ENCODE data around the gene IPCEF1. TPM values are rescaled to one million over a fixed set of nuclear protein-coding genes. Genes with fewer than 3 reads are reported as not detected.
A peak's percentile ranks its signal among the peaks of the same experiment; 100 is the strongest.

Gene IPCEF1
- polyA plus RNA-seq, 3 donors = 14.7 to 29.7 (median 16.5) TPM

GRCh38 chr6:154345811-154346210 lies 10.8 kb downstream of the IPCEF1 start:
- Histone ChIP-seq H4K20me1 (ENCODE audit: insufficient read depth, low read length) (peaks cover 38% of the 10 kb centered on the region), H3K79me2 (ENCODE audit: insufficient read depth, low read length) (peaks cover 100% of the 10 kb centered on the region), H3K27ac (ENCODE audit: low read depth in 1 of 2, low read length in 2 of 2) (no peak overlapping the region), H3K4me3 (replicated peaks in 1 of 3; ENCODE audit: low read depth in 2 of 3, low read length in 3 of 3) (no peak overlapping the region), H3K4me1 (ENCODE audit: control insufficient read depth in 1 of 2, insufficient read depth in 2 of 2, low read length in 2 of 2) (peaks cover 32 to 47% of the 10 kb centered on the region in 2 donors), H3K9me3 (replicated peaks in 1 of 2; ENCODE audit: control insufficient read depth in 1 of 2, insufficient read depth in 1 of 2, low read length in 2 of 2) (peaks cover 6 to 9% of the 10 kb centered on the region in 2 donors), H3K27me3 (ENCODE audit: control insufficient read depth in 2 of 2, insufficient read depth in 2 of 2, low read length in 2 of 2) (no peaks in the 10 kb centered on the region), H2AFZ (ENCODE audit: insufficient read depth, low read depth, low read length, poor library complexity, severe bottlenecking) (no peak overlapping the region), H3K4me2 (replicated peaks; ENCODE audit: extremely low read depth, low read length, poor library complexity, severe bottlenecking) (no peak overlapping the region), H3K9ac (ENCODE audit: insufficient read depth, low read length, poor library complexity, severe bottlenecking) (no peak overlapping the region), H3K36me3 (replicated peaks in 1 of 2; ENCODE audit: control insufficient read depth in 1 of 2, insufficient read depth in 2 of 2, low read length in 2 of 2) (peaks cover 19 to 28% of the 10 kb centered on the region in 2 donors)
- Mint-ChIP-seq H3K9me3 (peaks cover 7 to 12% (median 10%) of the 10 kb centered on the region in 7 donors), H3K36me3 (peaks cover 24 to 34% of the 10 kb centered on the region in 2 donors), H3K4me3 (no peak overlapping the region), H3K27ac (peak overlapping the region in 3 of 7 donors; percentile 8 to 22 (median 11)), H3K4me1 (peaks cover 54% of the 10 kb centered on the region), H3K27me3 (ENCODE audit: low read depth in 3 of 3) (no peaks in the 10 kb centered on the region)
- no CpG with 5 or more reads among the region's 4 CpGs for WGBS (ENCODE audit: insufficient coverage)
- intact Hi-C loops (cut with micrococcal nuclease) = no loop called here
- no peak for TF ChIP-seq CTCF (IDR thresholded peaks at IDR 0.05)
- DNase-seq = no peak

- Mint-ChIP-seq H3K4me1 (peaks cover 58% of the 10 kb centered on the region), H3K36me3 (peaks cover 24 to 36% of the 10 kb centered on the region in 2 donors), H3K27ac (peak overlapping the region in 5 of 7 donors; percentile 22 to 68 (median 33)), H3K9me3 (peaks cover 7 to 12% (median 10%) of the 10 kb centered on the region in 7 donors), H3K27me3 (ENCODE audit: low read depth in 3 of 3) (no peaks in the 10 kb centered on the region), H3K4me3 (no peak overlapping the region)
- intact Hi-C loops (cut with micrococcal nuclease) = no loop called here
- Histone ChIP-seq H3K4me1 (ENCODE audit: control insufficient read depth in 1 of 2, insufficient read depth in 2 of 2, low read length in 2 of 2) (peaks cover 42 to 48% of the 10 kb centered on the region in 2 donors), H3K36me3 (replicated peaks in 1 of 2; ENCODE audit: control insufficient read depth in 1 of 2, insufficient read depth in 2 of 2, low read length in 2 of 2) (peaks cover 19 to 28% of the 10 kb centered on the region in 2 donors), H3K4me3 (replicated peaks in 1 of 3; ENCODE audit: low read depth in 2 of 3, low read length in 3 of 3) (no peak overlapping the region), H4K20me1 (ENCODE audit: insufficient read depth, low read length) (peaks cover 32% of the 10 kb centered on the region), H3K27me3 (ENCODE audit: control insufficient read depth in 2 of 2, insufficient read depth in 2 of 2, low read length in 2 of 2) (no peaks in the 10 kb centered on the region), H3K9ac (ENCODE audit: insufficient read depth, low read length, poor library complexity, severe bottlenecking) (no peak overlapping the region), H3K4me2 (replicated peaks; ENCODE audit: extremely low read depth, low read length, poor library complexity, severe bottlenecking) (no peak overlapping the region), H2AFZ (ENCODE audit: insufficient read depth, low read depth, low read length, poor library complexity, severe bottlenecking) (no peak overlapping the region), H3K27ac (ENCODE audit: low read depth in 1 of 2, low read length in 2 of 2) (peak overlapping the region in 1 of 2 donors; percentile 60), H3K79me2 (ENCODE audit: insufficient read depth, low read length) (peaks cover 99% of the 10 kb centered on the region), H3K9me3 (replicated peaks in 1 of 2; ENCODE audit: control insufficient read depth in 1 of 2, insufficient read depth in 1 of 2, low read length in 2 of 2) (peaks cover 6 to 9% of the 10 kb centered on the region in 2 donors)
- TF ChIP-seq CTCF (IDR thresholded peaks at IDR 0.05) = peak; percentile 26
- DNase-seq = no peak
- WGBS (ENCODE audit: insufficient coverage) = 77% methylated on average over 11 of the region's 16 CpGs
Observed at GRCh38 chr6:154343473-154344308, 12.9 kb downstream of the IPCEF1 start.

Measured in CD14-positive monocyte (primary cell).